OCI-LY3 (cell line): Measurements from ENCODE around the gene PHF21B.

Experiments used
- H2AFZ ChIP-seq: fragments of 200-600, 300-600 bp; shearing (Covaris generic); 2 replicates; pipeline ENCODE4 v1.6.0; 2014; ENCODE audit warnings: antibody characterized with exemption, low read depth, low read length
- H3K27ac ChIP-seq: fragments of 200-600, 300-600 bp; sonication (generic); 2 replicates; pipeline ENCODE4 v1.5.1; 2014; ENCODE audit warnings: mild to moderate bottlenecking, low read length, moderate library complexity, mixed read lengths
- H3K27me3 ChIP-seq: fragments of 200-600, 300-600 bp; sonication (generic); 2 replicates; pipeline ENCODE4 v1.6.1; 2014; ENCODE audit warnings: low read depth, low read length, mixed read lengths
- H3K36me3 ChIP-seq: fragments of 200-600, 300-600 bp; sonication (generic); replicated peaks from 2 replicates; pipeline ENCODE3; 2014; ENCODE audit warnings: low read depth, low read length, mixed read lengths
- H3K4me1 ChIP-seq: fragments of 300-600, 200-600 bp; sonication (generic); 2 replicates; pipeline ENCODE4 v1.6.1; 2014; ENCODE audit warnings: low read length, mixed read lengths
- H3K4me2 ChIP-seq: fragments of 200-600, 300-600 bp; sonication (generic); 2 replicates; pipeline ENCODE4 v1.6.1; 2014; ENCODE audit warnings: low read length, mixed read lengths
- H3K4me3 ChIP-seq: fragments of 300-600, 200-600 bp; sonication (generic); 2 replicates; pipeline ENCODE4 v1.5.1; 2014; ENCODE audit warnings: antibody characterized with exemption, mild to moderate bottlenecking, low read length, moderate library complexity
- H3K79me2 ChIP-seq: fragments of 300-600, 200-600 bp; shearing (Covaris generic); 2 replicates; pipeline ENCODE4 v1.6.1; 2014; ENCODE audit warnings: mild to moderate bottlenecking, low read length, mixed read lengths
- H3K9ac ChIP-seq: fragments of 300-600, 200-600 bp; shearing (Covaris generic); 2 replicates; pipeline ENCODE4 v1.6.0; 2014; ENCODE audit warnings: mild to moderate bottlenecking, low read length, moderate library complexity
- H3K9me3 ChIP-seq: fragments of 200-600, 300-600 bp; shearing (Covaris generic); 2 replicates; pipeline ENCODE4 v1.6.1; 2014; ENCODE audit warnings: low read length, mixed read lengths; ENCODE audit not compliant: insufficient read depth
- H4K20me1 ChIP-seq: fragments of 200-600, 300-600 bp; sonication (generic); 2 replicates; pipeline ENCODE4 v1.6.1; 2016; ENCODE audit warnings: low read length, mixed read lengths; ENCODE audit not compliant: insufficient read depth
- EZH2phosphoT487 ChIP-seq: fragments of 200-600 bp; shearing (Covaris generic); IDR thresholded peaks from 2 replicates; pipeline ENCODE4 v1.6.1; 2018; ENCODE audit warnings: antibody characterized with exemption, mixed run types, low read depth
- TF ChIP-seq, protein P1 (sequence below): fragments of 200-600, 300-600 bp; sonication (generic); IDR thresholded peaks from 2 replicates; pipeline ENCODE4 v1.5.1; 2014; ENCODE audit warnings: antibody characterized with exemption, low read length, low read depth

PHF21B gene

DNA sequence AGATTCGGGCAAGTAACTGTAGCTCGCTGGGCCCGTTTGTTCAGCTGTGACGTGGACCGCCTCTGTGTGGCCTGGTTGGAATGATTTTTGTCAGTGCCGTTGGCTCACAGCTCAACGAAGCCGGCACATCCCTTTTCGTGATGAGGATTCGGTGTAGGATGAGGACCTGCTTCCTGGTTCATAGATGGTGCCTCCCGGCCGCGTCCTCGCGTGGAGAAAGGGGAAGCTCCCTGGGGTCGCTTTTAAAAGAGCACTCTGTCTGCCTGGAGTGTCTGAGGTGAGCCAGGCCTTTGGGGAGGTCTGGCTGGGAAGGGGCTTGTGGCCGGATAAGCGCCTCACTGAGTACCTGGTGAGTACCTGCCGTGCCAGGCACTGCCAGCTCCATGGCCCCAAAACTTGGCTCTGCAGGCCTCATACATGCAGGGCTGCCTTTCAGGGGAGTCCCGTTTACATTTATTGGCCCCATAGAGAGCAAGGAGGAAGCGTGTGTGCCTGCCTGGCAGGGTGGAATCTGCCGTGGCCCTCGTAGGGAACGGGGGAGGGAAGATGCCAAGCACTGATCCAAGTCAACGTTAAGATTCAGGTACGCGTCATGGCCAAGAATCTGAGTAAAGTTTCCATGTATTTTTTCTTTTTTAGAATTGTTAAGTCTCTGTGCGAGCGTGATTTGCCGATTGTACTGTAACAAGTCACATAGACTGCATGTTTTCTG is 169.0 kb downstream of the PHF21B start:
- no peak overlapping the region for H3K4me3 ChIP-seq

DNA sequence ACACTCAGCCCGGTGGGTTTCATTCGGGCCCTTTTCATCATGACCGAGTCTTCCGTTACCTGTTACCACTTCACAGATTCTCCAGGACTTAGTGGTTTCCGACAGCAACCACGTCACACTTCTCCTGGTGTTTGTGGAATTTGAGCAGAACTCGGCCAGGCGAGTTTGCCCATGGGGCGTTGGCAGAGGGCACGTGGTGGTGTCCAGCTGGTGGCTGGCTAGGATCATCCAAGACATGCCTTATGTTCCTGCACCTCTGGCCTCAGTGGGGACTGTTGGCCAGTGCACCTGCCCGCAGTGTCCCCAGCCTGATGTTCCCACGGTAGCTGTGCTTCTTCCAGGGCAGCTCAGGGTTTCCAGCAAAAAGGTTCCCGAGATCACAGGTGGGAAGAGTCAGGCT is 170.1 kb downstream of the PHF21B start:
- Histone ChIP-seq H3K9ac (no peak overlapping the region), H3K9me3 (peaks cover 2% of the 10 kb centered on the region), H3K27me3 (0 out of 2 replicates have a peak, but pooled peaks cover 7% of the 10 kb centered on the region), H3K4me3 (no peak overlapping the region), H4K20me1 (no peaks in the 10 kb centered on the region), H2AFZ (no peak overlapping the region), H3K27ac (no peak overlapping the region), H3K4me2 (no peak overlapping the region), H3K4me1 (peaks cover 6% of the 10 kb centered on the region), H3K36me3 (peaks cover 1% of the 10 kb centered on the region), H3K79me2 (no peaks in the 10 kb centered on the region)
- no peak for TF ChIP-seq EZH2phosphoT487
- TF ChIP-seq, protein P1, sequence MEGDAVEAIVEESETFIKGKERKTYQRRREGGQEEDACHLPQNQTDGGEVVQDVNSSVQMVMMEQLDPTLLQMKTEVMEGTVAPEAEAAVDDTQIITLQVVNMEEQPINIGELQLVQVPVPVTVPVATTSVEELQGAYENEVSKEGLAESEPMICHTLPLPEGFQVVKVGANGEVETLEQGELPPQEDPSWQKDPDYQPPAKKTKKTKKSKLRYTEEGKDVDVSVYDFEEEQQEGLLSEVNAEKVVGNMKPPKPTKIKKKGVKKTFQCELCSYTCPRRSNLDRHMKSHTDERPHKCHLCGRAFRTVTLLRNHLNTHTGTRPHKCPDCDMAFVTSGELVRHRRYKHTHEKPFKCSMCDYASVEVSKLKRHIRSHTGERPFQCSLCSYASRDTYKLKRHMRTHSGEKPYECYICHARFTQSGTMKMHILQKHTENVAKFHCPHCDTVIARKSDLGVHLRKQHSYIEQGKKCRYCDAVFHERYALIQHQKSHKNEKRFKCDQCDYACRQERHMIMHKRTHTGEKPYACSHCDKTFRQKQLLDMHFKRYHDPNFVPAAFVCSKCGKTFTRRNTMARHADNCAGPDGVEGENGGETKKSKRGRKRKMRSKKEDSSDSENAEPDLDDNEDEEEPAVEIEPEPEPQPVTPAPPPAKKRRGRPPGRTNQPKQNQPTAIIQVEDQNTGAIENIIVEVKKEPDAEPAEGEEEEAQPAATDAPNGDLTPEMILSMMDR = no peak

More for the DNA sequence above, 169.0 kb downstream of the PHF21B start:
- Histone ChIP-seq H2AFZ (no peak overlapping the region), H3K4me2 (no peak overlapping the region), H3K36me3 (no peaks in the 10 kb centered on the region), H4K20me1 (no peaks in the 10 kb centered on the region), H3K4me1 (peaks cover 6% of the 10 kb centered on the region), H3K9ac (no peak overlapping the region), H3K27ac (no peak overlapping the region), H3K79me2 (no peaks in the 10 kb centered on the region), H3K27me3 (peaks cover 10% of the 10 kb centered on the region; the same call in 1 of the 2 replicates), H3K9me3 (no peaks in the 10 kb centered on the region)
- TF ChIP-seq, protein P1 = no peak
- TF ChIP-seq EZH2phosphoT487 = no peak

DNA sequence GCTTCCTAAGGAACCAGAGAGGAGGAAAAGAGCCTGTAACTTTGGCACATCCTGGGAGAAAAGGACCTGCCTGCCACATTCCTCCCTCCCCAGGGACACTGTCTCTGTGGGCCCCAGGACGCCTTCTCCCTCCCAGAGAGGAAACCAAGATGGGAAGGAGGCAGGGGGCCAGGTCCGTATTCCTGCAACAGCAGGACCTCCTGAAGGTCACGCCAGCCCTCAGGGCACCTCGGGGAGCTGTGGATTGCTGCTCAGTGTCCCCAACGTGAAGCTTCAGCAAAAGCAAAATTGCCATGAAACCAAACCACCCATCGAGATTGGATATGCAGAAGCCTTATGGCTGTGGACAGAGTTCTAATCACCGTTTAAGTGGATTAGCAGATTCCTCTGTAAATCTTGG is 170.7 kb downstream of the PHF21B start:
- TF ChIP-seq, protein P1 = no peak
- no peak for TF ChIP-seq EZH2phosphoT487
- no peak overlapping the region for H3K27ac ChIP-seq

DNA sequence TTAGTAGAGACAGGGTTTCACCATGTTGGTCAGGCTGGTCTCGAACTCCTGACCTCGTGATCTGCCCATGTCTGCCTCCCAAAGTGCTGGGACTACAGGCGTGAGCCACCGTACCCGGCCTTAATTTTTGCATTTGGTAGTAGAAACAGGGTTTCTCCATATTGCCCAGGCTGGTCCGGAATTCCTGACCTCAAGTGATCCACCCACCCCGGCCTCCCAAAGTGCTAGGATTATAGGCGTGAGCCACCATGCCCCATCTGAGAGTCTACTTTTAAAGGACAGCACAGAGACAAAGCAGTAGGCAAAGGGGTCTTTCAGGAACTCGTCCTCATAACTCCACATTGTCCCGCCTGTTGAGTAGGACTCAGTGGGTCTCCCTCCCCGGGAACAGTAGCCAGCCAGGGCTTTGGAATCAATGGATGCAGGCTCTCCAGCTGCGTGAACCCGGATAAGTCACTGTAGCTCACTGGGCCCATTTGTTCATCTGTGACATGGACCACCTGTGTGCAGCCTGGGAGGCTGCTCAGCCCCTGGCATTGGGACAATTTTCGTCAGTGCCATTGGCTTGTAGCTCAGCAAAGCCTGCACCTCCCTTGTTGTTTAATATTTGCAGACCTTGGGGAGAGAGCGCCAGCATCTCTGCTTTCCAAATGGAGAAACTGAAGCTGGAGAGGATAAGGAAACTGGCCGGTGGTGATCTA is 171.3 kb downstream of the PHF21B start:
- Histone ChIP-seq H3K4me3 (no peak overlapping the region), H3K79me2 (no peaks in the 10 kb centered on the region), H4K20me1 (no peaks in the 10 kb centered on the region), H3K4me2 (no peak overlapping the region), H3K27ac (no peak overlapping the region), H3K4me1 (peaks cover 6% of the 10 kb centered on the region), H3K9ac (no peak overlapping the region), H2AFZ (no peak overlapping the region), H3K27me3 (peaks cover 10% of the 10 kb centered on the region; the same call in 1 of the 2 replicates), H3K9me3 (peaks cover 6% of the 10 kb centered on the region), H3K36me3 (peaks cover 3% of the 10 kb centered on the region)
- no peak for TF ChIP-seq EZH2phosphoT487
- TF ChIP-seq, protein P1 = no peak

More for the DNA sequence above, 170.7 kb downstream of the PHF21B start:
- Histone ChIP-seq H3K27me3 (0 out of 2 replicates have a peak, but pooled peaks cover 7% of the 10 kb centered on the region), H2AFZ (no peak overlapping the region), H4K20me1 (no peaks in the 10 kb centered on the region), H3K4me2 (no peak overlapping the region), H3K4me1 (peaks cover 6% of the 10 kb centered on the region), H3K4me3 (no peak overlapping the region), H3K9me3 (peaks cover 6% of the 10 kb centered on the region), H3K79me2 (no peaks in the 10 kb centered on the region), H3K9ac (no peak overlapping the region), H3K36me3 (peaks cover 3% of the 10 kb centered on the region)
